Kidney (tissue), 14 donors: ENCODE measurements around the gene MDGA2. TPM values are rescaled to one million over a fixed set of nuclear protein-coding genes. Genes with fewer than 3 reads are reported as not detected.

ENCODE experiments used
- DNase-seq, 5 donors: peaks; one replicate each; pipeline ENCODE4 v3.0.0-alpha.2; 2013 to 2020
- FAIRE-seq: peaks from 2 replicates; lab custom pipeline; 2012; peaks lifted over from hg19 to GRCh38; lab: Jason Lieb, UNC
- H3K27ac ChIP-seq, 2 donors: one replicate each; pipeline ENCODE4 v1.7.0; 2013; ENCODE audit warnings: low read depth in 2 of 2, low read length in 2 of 2, inconsistent platforms in 1 of 2
- H3K27me3 ChIP-seq: one replicate; pipeline ENCODE4 v1.7.1; 2013; ENCODE audit warnings: low read length, inconsistent platforms; ENCODE audit not compliant: control insufficient read depth, insufficient read depth
- H3K36me3 ChIP-seq, 3 donors: one replicate each; pipeline versions ENCODE4 v1.7.0 to v1.7.1; 2013; ENCODE audit warnings: low read length in 3 of 3, control low read depth in 1 of 3, inconsistent platforms in 1 of 3; ENCODE audit not compliant: insufficient read depth in 3 of 3, control insufficient read depth in 2 of 3
- H3K4me1 ChIP-seq, 3 donors: one replicate each; pipeline versions ENCODE4 v1.7.0 to v1.7.1; 2013; ENCODE audit warnings: low read length in 3 of 3, inconsistent platforms in 1 of 3, low read depth in 1 of 3; ENCODE audit not compliant: control insufficient read depth in 2 of 3, insufficient read depth in 2 of 3
- H3K4me3 ChIP-seq, 3 donors: one replicate each; pipeline versions ENCODE4 v1.7.0 to v1.8.1; 2013; ENCODE audit warnings: low read length in 3 of 3, control low read depth in 1 of 3, inconsistent platforms in 1 of 3
- H3K9ac ChIP-seq, 3 donors: one replicate each; pipeline versions ENCODE4 v1.7.0 to v1.7.1; 2013; ENCODE audit warnings: low read length in 3 of 3, control low read depth in 1 of 3, inconsistent platforms in 1 of 3
- H3K9me3 ChIP-seq, 3 donors: one replicate each; pipeline versions ENCODE4 v1.7.0 to v1.7.1; 2013; ENCODE audit warnings: low read length in 3 of 3, control low read depth in 1 of 3, inconsistent platforms in 1 of 3; ENCODE audit not compliant: control insufficient read depth in 2 of 3, insufficient read depth in 1 of 3
- CTCF ChIP-seq: IDR thresholded peaks from 3 replicates; pipeline ENCODE4 v1.5.1; 2012; ENCODE audit warnings: mild to moderate bottlenecking, moderate library complexity, borderline replicate concordance; ENCODE audit not compliant: insufficient read depth; ENCODE audit errors: extremely low read depth
- intact Hi-C: fragments of 100-400 bp; cut with DNase I; formaldehyde crosslinking; loops from one replicate; pipeline ENCODE4 v1.11.1; 2022
- polyA plus RNA-seq: library from polyadenylated mRNA; stranded (reverse); fragments of 350-450 nt; fragmentation: Illumina TruSeq; extraction: RNeasy Lipid Tissue Mini Kit (QIAGEN cat#74804); gene quantifications from one replicate; pipeline ENCODE4 v1.2.3, GENCODE V29; 2014; ENCODE audit warnings: low read depth, low replicate concordance; ENCODE audit not compliant: insufficient read depth
- total RNA-seq: library from RNA; stranded (reverse); fragmentation: NEBNext Ultra II Directional; extraction: Animal tissue kit (Norgen Biotek cat#: 25700); gene quantifications from one replicate; pipeline ENCODE4 v1.2.1, GENCODE V29; 2021
- donor health status: control.
- donor health status: control.
- donor health status: control.
- donor health status: control.
- donor health status: control.
- donor health status: DM: yes; HTN: yes; CAD: no.
- donor health status: Normal renal cell carcinoma (clear cell type).

Gene MDGA2
- total and polyA plus RNA-seq, 2 donors from 2014 or later = 0.41 TPM; not detected in 1

GRCh38 chr14:47060050-47060449 lies 615.4 kb downstream of the MDGA2 start:
- TF ChIP-seq CTCF = no peak
- Histone ChIP-seq H3K4me3 (no peak overlapping the region), H3K27me3 (no peaks in the 10 kb centered on the region), H3K9me3 (no peaks in the 10 kb centered on the region), H3K9ac (no peak overlapping the region), H3K4me1 (no peaks in the 10 kb centered on the region), H3K27ac (no peak overlapping the region), H3K36me3 (no peaks in the 10 kb centered on the region)
- intact Hi-C loops = no loop called here
- DNase-seq (no peak), FAIRE-seq (no peak)

GRCh38 chr14:47057364-47057763 lies 618.0 kb downstream of the MDGA2 start:
- H3K27me3 ChIP-seq = no peaks in the 10 kb centered on the region
- no peak for DNase-seq
- H3K4me3 ChIP-seq = no peak overlapping the region
- intact Hi-C loops = no loop called here
- no peak overlapping the region for H3K9ac ChIP-seq
- no peak for FAIRE-seq
- no peaks in the 10 kb centered on the region for H3K9me3 ChIP-seq
- no peaks in the 10 kb centered on the region for H3K36me3 ChIP-seq
- TF ChIP-seq CTCF = no peak
- H3K4me1 ChIP-seq = no peaks in the 10 kb centered on the region
- no peak overlapping the region for H3K27ac ChIP-seq

GRCh38 chr14:47044841-47045240 lies 630.6 kb downstream of the MDGA2 start:
- no peak for FAIRE-seq
- intact Hi-C loops = no loop called here
- Histone ChIP-seq H3K27ac (no peak overlapping the region), H3K4me3 (no peak overlapping the region), H3K9ac (no peak overlapping the region), H3K9me3 (no peaks in the 10 kb centered on the region), H3K36me3 (no peaks in the 10 kb centered on the region), H3K4me1 (no peaks in the 10 kb centered on the region), H3K27me3 (no peaks in the 10 kb centered on the region)
- peak in 3 of 5 donors; percentile 26 to 70 (median 61) for DNase-seq
- TF ChIP-seq CTCF = peak; percentile 23

GRCh38 chr14:47040550-47040949 lies 634.9 kb downstream of the MDGA2 start:
- no peaks in the 10 kb centered on the region for H3K36me3 ChIP-seq
- no peaks in the 10 kb centered on the region for H3K27me3 ChIP-seq
- H3K9ac ChIP-seq = no peak overlapping the region
- H3K9me3 ChIP-seq = no peaks in the 10 kb centered on the region
- DNase-seq = peak in 4 of 5 donors; percentile 33 to 76 (median 56)
- no peaks in the 10 kb centered on the region for H3K4me1 ChIP-seq
- peak; percentile 50 for TF ChIP-seq CTCF
- intact Hi-C loops = no loop called here
- FAIRE-seq = peak; percentile 93
- no peak overlapping the region for H3K4me3 ChIP-seq
- no peak overlapping the region for H3K27ac ChIP-seq
